K562 (cell line): ENCODE measurements around the gene THOC1. TPM values are rescaled to one million over a fixed set of nuclear protein-coding genes. Genes with fewer than 3 reads are reported as not detected.

ENCODE experiments used
- ATAC-seq: fragments of 200-7000 bp; cut with Tn5 transposase; 3 replicates; pipeline ENCODE4 v1.9.1; 2020; ENCODE audit warnings: moderate library complexity
- BruUV-seq: library from RNA; stranded (reverse); fragments of 400-500 nt; replicated peaks from 2 replicates; lab custom pipeline; 2021; lab: Mats Ljungman, UMichigan
- CTCF ChIA-PET: fragments of 300-600 bp; formaldehyde crosslinking; extraction: SDS; loops from one replicate; lab custom pipeline; 2021; ENCODE audit warnings: low intra/inter-chr PET ratio; lab: Yijun Ruan, JAX
- POLR2A ChIA-PET: fragments of 300-600, 350-650 bp; sonication (Branson Sonifier 250); formaldehyde crosslinking; extraction: SDS; loops from one replicate; lab custom pipeline; 2021; ENCODE audit warnings: antibody characterized with exemption, inconsistent platforms; lab: Yijun Ruan, JAX
- DNase-seq, 4 experiments: peaks; one replicate each; pipeline versions ENCODE4 v3.0.0 to v3.0.0-alpha.2; 2011 to 2018; ENCODE audit warnings: low spot score in 3 of 4, mixed read lengths in 3 of 4; ENCODE audit errors: extremely low read depth in 1 of 4
- FAIRE-seq: peaks from 2 replicates; lab custom pipeline; 2011; peaks lifted over from hg19 to GRCh38; lab: Jason Lieb, UNC
- H2AFZ ChIP-seq: 2 replicates; pipeline ENCODE4 v1.6.0; 2011; ENCODE audit warnings: low read depth, low read length, control low read depth, inconsistent platforms
- H3K27ac ChIP-seq: fragments of 200-600 bp; 3 replicates; pipeline ENCODE4 v1.8.0; 2011; ENCODE audit warnings: low read depth, mild to moderate bottlenecking, control low read depth, inconsistent platforms, low read length, moderate library complexity, mixed read lengths; ENCODE audit errors: extremely low read depth
- H3K27me3 ChIP-seq, 2 experiments: fragments of 300-600 bp in 1 of 2; 2 replicates in 1 of 2; 3 replicates in 1 of 2; pipeline versions ENCODE4 v1.6.0 to v1.8.0; 2011; ENCODE audit warnings: inconsistent platforms in 2 of 2, low read length in 2 of 2, mild to moderate bottlenecking in 1 of 2, mixed read lengths in 1 of 2, moderate library complexity in 1 of 2; ENCODE audit not compliant: control insufficient read depth in 2 of 2, insufficient read depth in 2 of 2
- H3K36me3 ChIP-seq: fragments of 300-600 bp; 3 replicates; pipeline ENCODE4 v1.8.0; 2011; ENCODE audit warnings: mild to moderate bottlenecking, low read length, inconsistent platforms; ENCODE audit not compliant: control insufficient read depth, insufficient read depth
- H3K4me1 ChIP-seq, 2 experiments: fragments of 200-600 bp in 1 of 2; replicated peaks in 1 of 2; 2 replicates in 1 of 2; 3 replicates in 1 of 2; pipeline versions ENCODE4 v1.5.1 to v1.8.0; 2011; ENCODE audit warnings: inconsistent platforms in 2 of 2, low read length in 2 of 2, mild to moderate bottlenecking in 1 of 2, mixed read lengths in 1 of 2, moderate library complexity in 1 of 2; ENCODE audit not compliant: control insufficient read depth in 2 of 2, insufficient read depth in 2 of 2
- H3K4me2 ChIP-seq: 2 replicates; pipeline ENCODE4 v1.6.1; 2011; ENCODE audit warnings: low read length, control low read depth, inconsistent platforms, mixed read lengths; ENCODE audit not compliant: insufficient read depth
- H3K4me3 ChIP-seq: fragments of 200-600 bp; sonication (generic), shearing (Covaris generic); 2 replicates; pipeline ENCODE4 v1.5.1; 2016; ENCODE audit warnings: control low read depth, inconsistent platforms
- H3K79me2 ChIP-seq: fragments of 200-600 bp; 3 replicates; pipeline ENCODE4 v1.8.0; 2011; ENCODE audit warnings: low read length, inconsistent platforms; ENCODE audit not compliant: control insufficient read depth, insufficient read depth
- H3K9ac ChIP-seq, 2 experiments: 2 replicates each; pipeline versions ENCODE4 v1.6.0 to v1.6.1; 2011; ENCODE audit warnings: low read depth in 2 of 2, low read length in 2 of 2, control low read depth in 1 of 2, inconsistent platforms in 1 of 2, mild to moderate bottlenecking in 1 of 2, mixed read lengths in 1 of 2; ENCODE audit not compliant: insufficient read depth in 1 of 2
- H3K9me1 ChIP-seq: one replicate; pipeline ENCODE4 v1.6.0; 2011; ENCODE audit warnings: inconsistent platforms, mild to moderate bottlenecking, low read length, moderate library complexity; ENCODE audit not compliant: control insufficient read depth, insufficient read depth
- H3K9me3 ChIP-seq: replicated peaks from 2 replicates; pipeline ENCODE4 v1.5.1; 2011; ENCODE audit warnings: low read depth, low read length, inconsistent platforms; ENCODE audit not compliant: control insufficient read depth, insufficient read depth
- H4K20me1 ChIP-seq: replicated peaks from 2 replicates; pipeline ENCODE4 v1.6.1; 2011; ENCODE audit warnings: low read length, inconsistent platforms, mixed read lengths; ENCODE audit not compliant: control insufficient read depth, insufficient read depth
- ATF3 ChIP-seq, 2 experiments: fragments of 450-650 bp in 1 of 2; sonication (generic) in 1 of 2; formaldehyde crosslinking in 1 of 2; IDR thresholded peaks in 1 of 2; conservative IDR thresholded peaks in 1 of 2; 2 replicates each; pipeline versions ENCODE4 v1.6.1 to v1.8.1; 2016 to 2023; ENCODE audit warnings: mild to moderate bottlenecking in 2 of 2, moderate library complexity in 2 of 2, inconsistent platforms in 1 of 2, missing genetic modification reagents in 1 of 2
- CEBPB ChIP-seq: fragments of 450-650 bp; IDR thresholded peaks from 2 replicates; pipeline ENCODE4 v1.6.1; 2016; ENCODE audit warnings: missing genetic modification characterization, missing compliant biosample characterization
- CEBPG ChIP-seq, 3 experiments: fragments of 200-800 bp in 1 of 3; sonication (Bioruptor generic) in 1 of 3; sonication (generic) in 1 of 3; formaldehyde crosslinking in 1 of 3; IDR thresholded peaks in 2 of 3; conservative IDR thresholded peaks in 1 of 3; 2 replicates each; pipeline versions ENCODE4 v1.6.1 to v1.8.0; 2016 to 2022; ENCODE audit warnings: missing compliant biosample characterization in 2 of 3, missing genetic modification characterization in 2 of 3, mild to moderate bottlenecking in 1 of 3, missing genetic modification reagents in 1 of 3
- CTCF ChIP-seq, 3 experiments: IDR thresholded peaks in 2 of 3; conservative IDR thresholded peaks in 1 of 3; 2 replicates each; pipeline ENCODE4 v1.5.1; 2011 to 2012; ENCODE audit warnings: low read length in 3 of 3, mild to moderate bottlenecking in 3 of 3, control low read depth in 2 of 3, improper control_type of control experiment in 1 of 3, inconsistent platforms in 1 of 3, low read depth in 1 of 3, mixed read lengths in 1 of 3, moderate library complexity in 1 of 3; ENCODE audit not compliant: insufficient read depth in 2 of 3
- ELF4 ChIP-seq: fragments of 450-650 bp; formaldehyde crosslinking; IDR thresholded peaks from 2 replicates; pipeline ENCODE4 v1.4.0; 2022; ENCODE audit warnings: missing genetic modification characterization
- ZSCAN29 ChIP-seq: fragments of 450-650 bp; IDR thresholded peaks from 2 replicates; pipeline ENCODE4 v1.6.1; 2017
- WGBS: fragments of 100-300 bp; shearing (Covaris generic); methylation state at CpG from one replicate; pipeline ENCODE4 v1.1.6; 2016; ENCODE audit warnings: low coverage, mixed read lengths; ENCODE audit not compliant: insufficient coverage; ENCODE audit errors: missing lambda C conversion rate; 5-methylcytosine and 5-hydroxymethylcytosine counted together
- in situ Hi-C: fragments of 300-500 bp; cut with MboI; formaldehyde crosslinking; loops from 4 replicates; pipeline ENCODE4 v1.15.0; 2018; ENCODE audit warnings: inconsistent platforms, mixed read lengths
- intact Hi-C: fragments of 100-400 bp; cut with micrococcal nuclease; formaldehyde crosslinking; loops from 2 replicates; pipeline ENCODE4 v1.14.2; 2022
- polyA plus RNA-seq, 8 experiments: library from polyadenylated mRNA; depleted of rRNA in 4 of 8; stranded (reverse) in 5 of 8; unstranded in 3 of 8; fragments of >200 nt; fragmentation: Nextera tagmentation in 2 of 8; fragmentation: Illumina TruSeq in 1 of 8; extraction: Ambion mirVana in 2 of 8; extraction: Trizol in 1 of 8; gene quantifications; 2 replicates each; pipeline versions ENCODE4 v1.2.1 to v1.2.3, GENCODE V29; 2011 to 2014; ENCODE audit warnings: inconsistent platforms in 1 of 8, missing spikeins in 1 of 8
- total RNA-seq, 7 experiments: library from RNA; depleted of rRNA in 6 of 7; stranded (reverse); fragments of >200 nt in 6 of 7; fragmentation: Illumina TruSeq in 2 of 7; extraction: Trizol in 2 of 7; gene quantifications; 2 replicates each; pipeline versions ENCODE4 v1.2.1 to v1.2.3, GENCODE V29; 2011 to 2021; ENCODE audit warnings: low replicate concordance in 1 of 7

THOC1 gene
- total and polyA plus RNA-seq, 9 of the 15 experiments (the other 6 are each of a cell fraction or from before 2014, with no cell fraction given), result 71.1 to 143 (median 107) TPM

GRCh38 chr18:212780-213179 is 55.1 kb downstream of the THOC1 start:
- in situ Hi-C loops (no loop called here), intact Hi-C loops (no loop called here)
- DNase-seq (peak in 2 of 4 experiments; percentile 31 to 33), ATAC-seq (no peak), FAIRE-seq (no peak)
- Histone ChIP-seq H3K27me3 (no peaks in the 10 kb centered on the region), H3K4me2 (no peak overlapping the region), H3K4me1 (no peaks in the 10 kb centered on the region), H3K9me3 (no peaks in the 10 kb centered on the region), H3K9ac (no peak overlapping the region), H4K20me1 (no peaks in the 10 kb centered on the region), H3K36me3 (peaks cover 98% of the 10 kb centered on the region), H3K4me3 (no peak overlapping the region), H2AFZ (no peak overlapping the region), H3K79me2 (peaks cover 5% of the 10 kb centered on the region; the same call in 1 of the 3 replicates), H3K27ac (no peak overlapping the region), H3K9me1 (no peaks in the 10 kb centered on the region)
- ChIA-PET POLR2A (interaction anchor here (1.6 kb wide), 1 partner anchor 29 kb away, joined by 4 read pairs; no protein-coding TSS in a partner anchor), CTCF (no interaction called here)
- no TSS peak for BruUV-seq
- WGBS, result 100% methylated on average over 1 of the region's 1 CpG
- TF ChIP-seq CEBPG (CRISPR knock-in tag; IDR thresholded peaks at IDR 0.05) (no peak), CEBPG (tag; conservative IDR thresholded peaks at IDR 0.05 in 1 of 2, IDR thresholded peaks at IDR 0.05 in 1 of 2) (peak; percentile 48 to 60; a peak in 3 of 4 replicates), CTCF (IDR thresholded peaks at IDR 0.05 in 2 of 3, conservative IDR thresholded peaks at IDR 0.05 in 1 of 3; ENCODE audit: insufficient read depth in 2 of 3, low read depth in 1 of 3, low read length in 3 of 3) (peak in 1 of 3 experiments; percentile 21; a peak in 2 of 6 replicates), ELF4 (CRISPR knock-in tag) (no peak), ZSCAN29 (no peak), CEBPB (peak; percentile 67), ATF3 (IDR thresholded peaks at IDR 0.05) (peak; percentile 28; the same call in 1 of the 2 replicates), ATF3 (CRISPR knock-in tag; conservative IDR thresholded peaks at IDR 0.05) (no peak)
